ENCODE results near the gene PDCD11.

Gene PDCD11

GRCh38 chr10:103417601-103418000, 21.2 kb downstream of the PDCD11 start:
- no peak for DNase-seq (ENCODE audit: low read depth, low spot score)

DNA sequence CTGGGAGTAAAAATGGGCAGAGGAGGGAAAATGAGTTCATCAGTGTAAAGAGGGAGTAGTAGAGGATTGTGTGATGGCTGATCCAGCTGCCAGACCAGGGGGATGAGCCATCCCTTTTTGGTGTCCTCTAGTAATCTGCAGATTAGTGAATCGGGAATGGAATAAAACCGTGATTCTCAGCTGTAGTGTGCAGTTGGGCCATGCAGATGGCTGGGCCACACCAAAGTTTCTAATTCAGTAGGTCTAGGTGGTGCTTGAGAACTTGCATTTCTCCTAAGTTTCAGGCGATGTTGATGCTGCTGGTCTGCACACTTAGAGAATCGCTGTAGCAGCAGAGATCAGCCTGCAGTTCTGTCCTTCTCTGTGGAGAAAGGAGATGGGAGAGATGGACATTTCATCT, 22.7 kb downstream of the PDCD11 start:
- no peak for DNase-seq (ENCODE audit: low read depth, low spot score)

DNA sequence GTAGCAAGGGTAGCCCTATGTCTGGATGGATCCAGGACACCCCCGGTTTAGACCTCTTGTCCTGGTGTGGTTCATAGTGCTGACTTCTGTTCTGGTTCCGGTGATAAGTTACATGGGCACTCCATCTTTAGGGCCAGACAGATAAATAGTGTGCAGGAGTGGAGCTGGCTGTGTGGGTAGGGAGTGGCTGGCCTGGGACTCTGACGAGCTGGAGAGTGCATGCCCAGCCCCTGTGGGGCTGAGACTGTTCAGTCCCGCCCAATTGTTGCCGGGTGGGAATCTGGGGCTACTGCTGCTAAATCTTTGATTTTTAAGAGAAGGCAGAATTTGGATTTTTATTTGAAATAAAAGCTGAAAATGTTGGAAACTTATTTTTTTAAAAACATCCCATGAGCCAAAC, 27.3 kb downstream of the PDCD11 start:
- DNase-seq (ENCODE audit: low read depth, low spot score) = no peak

- no peak for DNase-seq (ENCODE audit: low read depth, low spot score)
Observed at GRCh38 chr10:103427866-103428265, 31.4 kb downstream of the PDCD11 start.

DNA sequence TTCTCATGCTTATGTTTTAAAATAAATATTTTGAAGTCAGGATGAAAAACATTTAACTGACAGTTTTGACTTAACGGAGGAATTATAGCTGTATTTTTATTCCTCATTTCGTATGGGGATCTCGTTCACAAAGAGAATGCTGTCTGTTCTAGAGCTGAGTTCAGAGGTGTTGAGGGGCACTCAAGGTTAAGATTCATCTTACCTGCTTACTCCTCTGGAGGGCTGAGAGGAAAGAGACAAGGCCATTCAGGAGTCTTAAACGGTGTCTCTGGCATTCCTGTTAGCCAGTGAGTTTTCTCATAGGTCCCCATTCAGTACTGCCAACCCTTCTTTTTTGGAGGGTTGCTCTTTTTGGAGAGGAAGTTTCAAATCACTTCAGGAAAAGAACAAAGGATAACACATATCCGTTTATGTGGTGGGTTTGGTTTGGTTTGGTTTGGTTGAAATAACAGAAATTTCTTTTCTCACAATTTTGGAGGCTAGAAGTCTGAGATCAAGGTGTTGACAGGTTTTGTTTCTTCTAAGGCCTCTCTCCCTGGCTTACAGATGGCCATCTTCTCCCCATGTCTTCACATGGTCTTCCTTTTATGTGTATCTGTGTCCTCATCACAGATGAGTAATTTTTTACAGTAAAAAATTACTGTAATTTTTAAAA, 32.7 kb downstream of the PDCD11 start:
- no peak for DNase-seq (ENCODE audit: low read depth, low spot score)

GRCh38 chr10:103429647-103430046, 33.2 kb downstream of the PDCD11 start:
- no peak for DNase-seq (ENCODE audit: low read depth, low spot score)

- no peak for DNase-seq (ENCODE audit: low read depth, low spot score)
Observed at GRCh38 chr10:103431902-103432301, 35.5 kb downstream of the PDCD11 start.

- no peak for DNase-seq (ENCODE audit: low read depth, low spot score)
Observed at GRCh38 chr10:103433858-103434257, 37.4 kb downstream of the PDCD11 start.

DNA sequence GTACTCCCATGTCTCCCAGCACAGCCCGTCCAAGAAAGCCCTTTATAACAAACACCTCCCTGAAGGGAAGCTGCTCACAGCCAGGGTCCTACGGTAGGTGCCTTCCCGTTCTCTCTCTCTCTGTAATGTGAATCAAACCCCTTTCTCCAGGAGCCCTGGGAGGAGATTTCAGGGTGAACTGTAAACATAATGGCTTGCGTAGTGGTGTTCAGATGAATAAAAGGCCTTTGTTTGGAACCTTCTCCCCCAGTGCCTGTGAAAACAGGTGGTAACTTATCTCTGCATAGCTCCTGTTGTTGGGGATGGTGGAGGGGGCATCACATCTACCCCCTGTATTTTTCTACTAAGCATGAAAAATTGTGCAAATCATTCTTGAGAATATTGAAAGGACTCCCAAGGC, 43.4 kb downstream of the PDCD11 start:
- DNase-seq (ENCODE audit: low read depth, low spot score) = no peak

DNA sequence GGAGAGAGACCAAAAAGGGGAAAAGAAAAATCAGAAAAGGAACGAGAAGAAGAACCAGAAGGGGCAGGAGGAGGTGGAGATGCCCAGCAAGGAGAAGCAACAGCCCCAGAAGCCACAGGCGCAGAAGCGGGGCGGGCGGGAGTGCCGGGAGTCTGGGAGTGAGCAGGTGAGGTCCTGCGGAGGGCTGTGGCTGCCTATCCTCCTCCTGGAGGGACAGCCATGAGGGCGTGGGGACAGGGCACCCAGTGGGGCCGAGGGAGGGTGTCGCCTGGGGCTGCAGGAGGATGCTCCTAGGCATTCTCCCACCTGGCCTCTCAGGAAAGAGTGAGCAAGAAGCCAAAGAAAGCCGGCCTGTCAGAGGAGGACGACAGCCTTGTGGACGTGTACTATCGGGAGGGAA, 44.0 kb downstream of the PDCD11 start:
- no peak for DNase-seq (ENCODE audit: low read depth, low spot score)

GRCh38 chr10:103441206-103441605, 44.8 kb downstream of the PDCD11 start:
- DNase-seq (ENCODE audit: low read depth, low spot score) = no peak

GRCh38 chr10:103441611-103442010, 45.2 kb downstream of the PDCD11 start:
- no peak for DNase-seq (ENCODE audit: low read depth, low spot score)

DNA sequence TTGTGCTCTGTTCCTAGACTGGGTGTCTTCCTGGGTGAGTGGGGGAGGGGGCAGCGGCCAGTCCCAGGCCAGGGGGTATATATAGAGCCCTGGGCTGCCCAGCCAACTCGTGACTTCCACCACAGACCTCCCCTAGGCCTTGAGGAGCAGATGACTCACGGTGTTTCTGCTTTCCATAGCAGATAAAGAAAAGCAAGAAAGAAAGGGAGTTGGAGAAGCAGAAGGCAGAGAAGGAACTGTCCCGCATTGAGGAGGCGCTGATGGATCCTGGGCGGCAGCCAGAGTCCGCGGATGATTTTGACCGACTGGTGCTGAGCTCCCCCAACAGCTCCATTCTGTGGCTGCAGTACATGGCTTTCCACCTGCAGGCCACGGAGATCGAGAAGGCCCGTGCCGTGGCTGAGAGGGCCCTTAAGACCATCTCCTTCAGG, 45.6 kb downstream of the PDCD11 start:
- peak; percentile 18 for DNase-seq (ENCODE audit: low read depth, low spot score)

DNA sequence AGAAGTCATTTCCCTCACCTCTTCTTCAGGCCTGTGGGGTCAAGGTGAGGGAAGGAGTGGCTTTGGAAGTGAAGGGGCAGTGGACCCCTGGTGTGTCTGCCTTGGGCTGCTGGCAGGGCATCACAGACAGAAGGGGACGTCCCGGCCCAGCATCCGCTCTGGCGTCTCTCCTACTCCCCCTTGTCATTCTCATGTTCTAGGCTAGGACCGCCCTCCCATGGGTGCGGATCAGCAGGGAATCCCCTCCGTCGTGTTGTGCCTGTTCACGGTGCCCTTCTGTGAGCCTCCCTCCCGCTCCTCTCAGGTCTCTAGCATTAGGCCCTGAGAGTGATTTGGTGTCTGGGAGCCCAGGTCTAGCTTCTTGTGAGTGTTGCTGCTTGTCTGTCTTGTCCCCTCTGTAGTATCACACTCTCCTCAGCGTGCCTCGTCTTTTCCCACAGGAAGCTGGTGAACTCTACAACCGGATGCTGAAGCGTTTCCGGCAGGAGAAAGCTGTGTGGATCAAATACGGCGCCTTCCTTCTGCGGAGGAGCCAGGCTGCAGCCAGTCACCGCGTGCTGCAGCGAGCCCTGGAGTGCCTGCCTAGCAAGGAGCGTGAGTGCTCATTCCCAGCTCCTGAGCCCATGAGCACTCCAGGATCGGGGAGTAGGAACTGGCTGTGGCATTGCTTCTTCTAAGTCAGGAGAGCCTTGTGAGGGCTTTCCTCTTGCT, 47.2 kb downstream of the PDCD11 start:
- DNase-seq (ENCODE audit: low read depth, low spot score) = no peak

- DNase-seq (ENCODE audit: low read depth, low spot score) = no peak
Observed at GRCh38 chr10:103444478-103444877, 48.1 kb downstream of the PDCD11 start.

DNA sequence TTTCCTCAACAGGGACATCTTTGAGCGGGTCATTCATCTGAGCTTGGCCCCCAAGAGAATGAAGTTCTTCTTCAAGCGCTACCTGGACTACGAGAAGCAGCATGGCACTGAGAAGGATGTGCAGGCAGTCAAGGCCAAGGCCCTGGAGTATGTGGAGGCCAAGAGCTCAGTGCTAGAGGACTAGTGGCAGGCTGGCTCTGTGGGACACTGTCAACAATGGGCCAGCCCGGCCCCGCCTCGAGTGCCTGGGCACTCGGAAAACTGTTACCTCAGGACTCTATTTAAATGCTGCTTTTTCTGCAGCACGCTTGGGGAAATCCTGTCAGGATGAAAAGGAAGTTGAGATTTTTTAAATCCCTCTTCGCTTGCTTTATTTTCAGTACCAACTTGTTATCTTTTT, 48.9 kb downstream of the PDCD11 start:
- no peak for DNase-seq (ENCODE audit: low read depth, low spot score)

GRCh38 chr10:103445767-103446567, 49.5 kb downstream of the PDCD11 start:
- no peak for DNase-seq (ENCODE audit: low read depth, low spot score)

DNA sequence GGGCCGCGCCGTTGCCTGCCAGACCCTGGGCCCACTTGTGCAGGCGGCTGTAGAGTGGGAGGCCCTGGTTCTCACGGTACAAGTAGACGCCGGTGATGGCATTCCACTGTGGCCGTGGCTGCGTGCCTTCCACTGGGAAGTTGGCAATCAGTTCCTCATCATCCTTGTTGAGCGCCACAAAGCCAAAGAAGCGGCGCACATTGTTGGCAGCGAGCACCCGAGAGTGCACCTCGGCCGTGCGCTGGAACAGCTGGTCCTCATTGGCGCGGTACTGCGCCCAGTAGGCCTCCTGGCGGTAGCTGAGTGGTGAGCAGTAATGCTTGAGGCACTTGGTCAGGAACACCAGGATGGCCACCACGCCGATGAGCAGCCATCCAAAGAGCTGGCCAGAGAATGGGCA, 50.8 kb downstream of the PDCD11 start:
- DNase-seq (ENCODE audit: low read depth, low spot score) = no peak

GRCh38 chr10:103448746-103449145, 52.3 kb downstream of the PDCD11 start:
- DNase-seq (ENCODE audit: low read depth, low spot score) = no peak

GRCh38 chr10:103449208-103450144, 53.0 kb downstream of the PDCD11 start:
- no peak for DNase-seq (ENCODE audit: low read depth, low spot score)

GRCh38 chr10:103450201-103450695, 53.8 kb downstream of the PDCD11 start:
- DNase-seq (ENCODE audit: low read depth, low spot score) = no peak
